ENCODE results near the gene TRPC1.
"Not testable (repeated sequence)": the region's sequence is repeated elsewhere in the genome, so short reads cannot be mapped to it uniquely, and the experiment has no call there.

TRPC1 gene

GRCh38 chr3:142724682-142725356 lies 985 bp downstream of the TRPC1 start:
- in situ Hi-C loops (cut with HindIII; ENCODE audit: low pct_unique_long_range_greater_than_20kb, low sequenced_read_pairs): no loop called here
- DNase-seq (ENCODE audit: low read depth in 1 of 2, low spot score in 1 of 2): peak; percentile 25 to 52
- TF ChIP-seq JUND (IDR thresholded peaks at IDR 0.05; ENCODE audit: low read depth): no peak

GRCh38 chr3:142725357-142725739 lies 1.5 kb downstream of the TRPC1 start:
- DNase-seq (ENCODE audit: low read depth in 1 of 2, low spot score in 1 of 2): no peak
- no peak for TF ChIP-seq JUND (IDR thresholded peaks at IDR 0.05; ENCODE audit: low read depth)
- in situ Hi-C loops (cut with HindIII; ENCODE audit: low pct_unique_long_range_greater_than_20kb, low sequenced_read_pairs): no loop called here

- DNase-seq (ENCODE audit: low read depth in 1 of 2, low spot score in 1 of 2): no peak
- in situ Hi-C loops (cut with HindIII; ENCODE audit: low pct_unique_long_range_greater_than_20kb, low sequenced_read_pairs): no loop called here
- TF ChIP-seq JUND (IDR thresholded peaks at IDR 0.05; ENCODE audit: low read depth): no peak
Measured at GRCh38 chr3:142726017-142726416, 2.2 kb downstream of the TRPC1 start.

- TF ChIP-seq JUND (IDR thresholded peaks at IDR 0.05; ENCODE audit: low read depth): no peak
- in situ Hi-C loops (cut with HindIII; ENCODE audit: low pct_unique_long_range_greater_than_20kb, low sequenced_read_pairs): no loop called here
- no peak for DNase-seq (ENCODE audit: low read depth in 1 of 2, low spot score in 1 of 2)
Measured at GRCh38 chr3:142732066-142732465, 8.2 kb downstream of the TRPC1 start.

- no peak for DNase-seq (ENCODE audit: low read depth in 1 of 2, low spot score in 1 of 2)
- in situ Hi-C loops (cut with HindIII; ENCODE audit: low pct_unique_long_range_greater_than_20kb, low sequenced_read_pairs): no loop called here
- TF ChIP-seq JUND (IDR thresholded peaks at IDR 0.05; ENCODE audit: low read depth): no peak
Measured at GRCh38 chr3:142734834-142735233, 11.0 kb downstream of the TRPC1 start.

- no peak for DNase-seq (ENCODE audit: low read depth in 1 of 2, low spot score in 1 of 2)
- no peak for TF ChIP-seq JUND (IDR thresholded peaks at IDR 0.05; ENCODE audit: low read depth)
- in situ Hi-C loops (cut with HindIII; ENCODE audit: low pct_unique_long_range_greater_than_20kb, low sequenced_read_pairs): no loop called here
Measured at GRCh38 chr3:142735462-142735861, 11.6 kb downstream of the TRPC1 start.

GRCh38 chr3:142738396-142738795 lies 14.6 kb downstream of the TRPC1 start:
- no peak for TF ChIP-seq JUND (IDR thresholded peaks at IDR 0.05; ENCODE audit: low read depth)
- in situ Hi-C loops (cut with HindIII; ENCODE audit: low pct_unique_long_range_greater_than_20kb, low sequenced_read_pairs): no loop called here

GRCh38 chr3:142746646-142747045 lies 22.8 kb downstream of the TRPC1 start:
- in situ Hi-C loops (cut with HindIII; ENCODE audit: low pct_unique_long_range_greater_than_20kb, low sequenced_read_pairs): no loop called here
- no peak for TF ChIP-seq JUND (IDR thresholded peaks at IDR 0.05; ENCODE audit: low read depth)
- DNase-seq (ENCODE audit: low read depth in 1 of 2, low spot score in 1 of 2): no peak

More at GRCh38 chr3:142738396-142738795, 14.6 kb downstream of the TRPC1 start:
- no peak for DNase-seq (ENCODE audit: low read depth in 1 of 2, low spot score in 1 of 2)

- in situ Hi-C loops (cut with HindIII; ENCODE audit: low pct_unique_long_range_greater_than_20kb, low sequenced_read_pairs); DNase-seq (ENCODE audit: low read depth in 1 of 2, low spot score in 1 of 2): not testable (repeated sequence)
Measured at GRCh38 chr3:142750531-142750930, 26.7 kb downstream of the TRPC1 start.

GRCh38 chr3:142752605-142753004 lies 28.8 kb downstream of the TRPC1 start:
- in situ Hi-C loops (cut with HindIII; ENCODE audit: low pct_unique_long_range_greater_than_20kb, low sequenced_read_pairs); DNase-seq (ENCODE audit: low read depth in 1 of 2, low spot score in 1 of 2): not testable (repeated sequence)

- in situ Hi-C loops (cut with HindIII; ENCODE audit: low pct_unique_long_range_greater_than_20kb, low sequenced_read_pairs): no loop called here
- DNase-seq (ENCODE audit: low read depth in 1 of 2, low spot score in 1 of 2): no peak
- TF ChIP-seq JUND (IDR thresholded peaks at IDR 0.05; ENCODE audit: low read depth): no peak
Measured at GRCh38 chr3:142754494-142754893, 30.7 kb downstream of the TRPC1 start.

GRCh38 chr3:142768338-142768737 lies 44.5 kb downstream of the TRPC1 start:
- TF ChIP-seq JUND (IDR thresholded peaks at IDR 0.05; ENCODE audit: low read depth): no peak
- in situ Hi-C loops (cut with HindIII; ENCODE audit: low pct_unique_long_range_greater_than_20kb, low sequenced_read_pairs): no loop called here
- no peak for DNase-seq (ENCODE audit: low read depth in 1 of 2, low spot score in 1 of 2)

GRCh38 chr3:142777927-142778326 lies 54.1 kb downstream of the TRPC1 start:
- in situ Hi-C loops (cut with HindIII; ENCODE audit: low pct_unique_long_range_greater_than_20kb, low sequenced_read_pairs): no loop called here
- no peak for TF ChIP-seq JUND (IDR thresholded peaks at IDR 0.05; ENCODE audit: low read depth)
- no peak for DNase-seq (ENCODE audit: low read depth in 1 of 2, low spot score in 1 of 2)

GRCh38 chr3:142778541-142778940 lies 54.7 kb downstream of the TRPC1 start:
- in situ Hi-C loops (cut with HindIII; ENCODE audit: low pct_unique_long_range_greater_than_20kb, low sequenced_read_pairs): no loop called here
- TF ChIP-seq JUND (IDR thresholded peaks at IDR 0.05; ENCODE audit: low read depth): no peak
- DNase-seq (ENCODE audit: low read depth in 1 of 2, low spot score in 1 of 2): no peak

All from T47D (cell line).